HEK293 (cell line): ENCODE results near the gene VGLL4.

Source experiments
- ATF2 ChIP-seq: fragments of 450-650 bp; formaldehyde crosslinking; IDR thresholded peaks from 2 replicates; pipeline ENCODE4 v1.5.1; 2016; ENCODE audit warnings: missing biosample characterization, missing genetic modification characterization, low read depth
- CTCF ChIP-seq: fragments of 450-650 bp; formaldehyde crosslinking; IDR thresholded peaks from 2 replicates; pipeline ENCODE4 v1.5.1; 2016; ENCODE audit warnings: missing biosample characterization, missing genetic modification characterization
- REST ChIP-seq: fragments of 450-650 bp; formaldehyde crosslinking; IDR thresholded peaks from 2 replicates; pipeline ENCODE4 v1.5.1; 2016; ENCODE audit warnings: missing biosample characterization, missing genetic modification characterization
- SP2 ChIP-seq: fragments of 450-650 bp; formaldehyde crosslinking; IDR thresholded peaks from 2 replicates; pipeline ENCODE4 v1.5.1; 2016; ENCODE audit warnings: missing biosample characterization, missing genetic modification characterization
- ZBTB1 ChIP-seq: fragments of 450-650 bp; formaldehyde crosslinking; IDR thresholded peaks from 2 replicates; pipeline ENCODE4 v1.5.1; 2016; ENCODE audit warnings: missing biosample characterization, missing genetic modification characterization
- ZEB2 ChIP-seq: fragments of 450-650 bp; formaldehyde crosslinking; IDR thresholded peaks from 2 replicates; pipeline ENCODE4 v1.5.1; 2016; ENCODE audit warnings: missing biosample characterization, missing genetic modification characterization
- ZFP3 ChIP-seq: fragments of 450-650 bp; formaldehyde crosslinking; IDR thresholded peaks from 2 replicates; pipeline ENCODE4 v1.5.1; 2016; ENCODE audit warnings: low read depth, missing biosample characterization, missing genetic modification characterization
- ZNF24 ChIP-seq: fragments of 450-650 bp; formaldehyde crosslinking; IDR thresholded peaks from 2 replicates; pipeline ENCODE4 v1.5.1; 2016; ENCODE audit warnings: missing biosample characterization, missing genetic modification characterization
- ZNF48 ChIP-seq: fragments of 450-650 bp; formaldehyde crosslinking; IDR thresholded peaks from 2 replicates; pipeline ENCODE4 v1.5.1; 2016; ENCODE audit warnings: missing biosample characterization, missing genetic modification characterization
- ZNF518A ChIP-seq: fragments of 450-650 bp; formaldehyde crosslinking; conservative IDR thresholded peaks from 2 replicates; pipeline ENCODE4 v1.5.1; 2016; ENCODE audit warnings: low read depth, missing biosample characterization, missing genetic modification characterization
- ZNF561 ChIP-seq: fragments of 450-650 bp; IDR thresholded peaks from 2 replicates; pipeline ENCODE4 v1.5.1; 2018; ENCODE audit warnings: missing biosample characterization, missing genetic modification characterization, borderline replicate concordance
- ZNF704 ChIP-seq: fragments of 450-650 bp; formaldehyde crosslinking; IDR thresholded peaks from 2 replicates; pipeline ENCODE4 v1.5.1; 2016; ENCODE audit warnings: missing biosample characterization, missing genetic modification characterization

GRCh38 chr3:11602239-11602840, 41.4 kb downstream of the VGLL4 start:
- TF ChIP-seq CTCF (tag by site-specific recombination) (no peak), ZNF704 (tag by site-specific recombination) (no peak), ZBTB1 (tag by site-specific recombination) (no peak), ZNF518A (tag by site-specific recombination) (no peak), ZEB2 (tag by site-specific recombination) (no peak), ZNF48 (tag by site-specific recombination) (no peak), REST (no peak), ZFP3 (tag by site-specific recombination) (no peak), SP2 (tag by site-specific recombination) (no peak), ATF2 (tag by site-specific recombination) (peak; percentile 47), ZNF561 (tag by site-specific recombination) (no peak), ZNF24 (tag by site-specific recombination) (no peak)
